Urothelium cell line (cell line): ENCODE results near the gene RHOA.

ENCODE experiments used
- DNase-seq: peaks from one replicate; pipeline ENCODE4 v3.0.0; 2011; ENCODE audit warnings: low spot score, mixed read lengths
- FAIRE-seq: peaks from 2 replicates; lab custom pipeline; 2011; peaks lifted over from hg19 to GRCh38; lab: Jason Lieb, UNC

The RHOA gene

GRCh38 chr3:49411968-49412631 lies at the start of gene RHOA, which contains the start of gene TCTA:
TSS of gene RHOA (minus strand) at chr3:49411976. CDS start at chr3:49375589, 36,387 bp downstream.
TSS of gene TCTA (plus strand) at chr3:49412423. CDS start at chr3:49412427, 4 bp downstream.
- peak; percentile 97 for DNase-seq
- FAIRE-seq = peak; percentile 95

DNA sequence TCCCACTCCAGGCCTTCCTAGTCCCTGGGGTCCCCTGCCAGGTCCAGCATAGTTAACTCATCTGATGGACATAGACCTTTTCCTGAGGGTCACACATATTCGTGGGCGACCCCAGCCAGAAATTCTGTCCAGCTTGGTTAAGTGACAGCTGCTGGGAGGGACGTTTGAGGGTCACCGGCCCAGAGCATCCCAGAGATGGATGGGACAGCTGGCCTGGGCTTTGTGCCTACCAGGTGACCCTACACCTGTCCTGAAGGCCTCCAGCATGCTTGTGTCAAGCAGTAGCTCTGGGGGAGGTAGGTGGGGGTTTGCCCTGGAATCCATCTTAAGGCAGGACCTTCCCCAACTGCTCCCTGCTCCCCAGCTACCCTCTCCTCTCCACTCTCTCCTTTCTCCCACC lies 49.2 kb upstream of the RHOA start:
- FAIRE-seq = no peak

DNA sequence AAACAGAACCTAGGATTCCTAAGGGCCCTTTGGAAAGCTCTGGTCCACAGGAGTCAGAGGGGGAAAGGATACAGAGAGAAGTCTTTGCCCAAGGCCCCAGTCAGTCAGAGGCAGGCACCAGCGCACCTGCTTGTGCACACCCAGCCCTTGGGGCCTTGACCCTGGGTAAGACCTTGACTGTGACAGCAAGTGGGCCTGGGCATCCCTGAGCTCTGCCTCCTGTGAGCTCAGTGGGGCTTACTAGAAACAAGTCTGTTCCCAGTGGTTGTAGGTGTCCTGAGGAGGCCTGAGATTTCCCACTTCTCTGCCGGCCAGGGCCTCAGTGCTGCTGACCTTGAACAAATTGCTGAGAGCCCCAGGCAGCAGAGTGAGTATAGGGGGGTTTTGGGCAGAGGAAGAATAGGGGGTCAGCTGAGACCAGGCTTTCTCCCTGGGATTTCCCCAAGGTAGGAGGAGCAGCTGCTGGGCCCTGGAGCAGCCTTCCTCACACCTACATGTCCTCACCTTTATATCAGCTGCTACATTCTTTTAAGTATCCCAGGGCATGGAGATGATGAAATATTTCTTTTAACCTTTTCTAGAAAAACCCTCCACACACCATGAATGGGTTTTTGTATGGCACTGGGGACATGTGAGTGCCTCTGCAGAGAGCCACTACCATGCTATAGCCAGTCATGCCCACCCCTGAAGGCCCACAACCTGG lies 48.6 kb upstream of the RHOA start:
- FAIRE-seq (no peak), DNase-seq (no peak)

More for the DNA sequence above, 49.2 kb upstream of the RHOA start:
- no peak for DNase-seq

DNA sequence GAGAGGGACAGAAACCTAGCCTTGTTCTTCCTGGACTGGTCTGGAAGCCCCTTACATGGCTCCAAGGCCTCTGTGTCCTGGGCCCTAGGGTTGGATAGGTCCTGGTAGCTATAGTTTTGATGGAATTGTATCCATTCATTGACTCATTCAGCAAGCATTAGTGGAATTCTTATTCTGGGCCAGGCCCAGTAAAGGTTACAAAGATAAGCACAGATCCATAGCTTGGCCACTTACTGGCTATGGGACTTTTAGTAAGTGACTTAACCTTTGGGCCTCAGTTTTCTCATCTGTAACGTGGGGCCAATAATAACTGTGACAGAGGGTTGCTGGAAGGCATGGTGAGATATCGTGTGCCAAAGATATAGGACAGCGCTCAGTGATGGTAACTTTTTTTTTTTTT lies 44.7 kb upstream of the RHOA start:
- DNase-seq (no peak), FAIRE-seq (no peak)

GRCh38 chr3:49454898-49455681 lies 43.3 kb upstream of the RHOA start:
- FAIRE-seq (no peak), DNase-seq (no peak)

DNA sequence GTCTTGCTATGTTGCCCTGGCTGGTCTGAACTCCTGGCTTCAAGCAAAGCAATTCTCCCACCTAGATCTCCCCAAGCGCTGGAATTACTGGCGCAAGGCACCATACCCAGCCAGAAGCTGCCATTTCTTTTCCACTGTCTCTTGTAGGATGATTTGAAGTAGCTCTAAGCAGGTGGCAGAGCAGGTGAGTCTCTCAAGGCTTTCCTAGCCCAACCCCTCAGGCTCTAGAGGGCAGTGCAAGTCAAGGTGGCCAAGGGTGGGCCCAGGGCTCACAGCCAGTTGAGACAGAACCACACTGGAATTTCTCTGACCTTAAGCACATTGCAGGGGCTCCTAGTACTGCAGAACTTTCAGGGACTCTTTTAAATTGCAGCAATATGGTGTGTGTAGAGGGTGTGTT lies 42.7 kb upstream of the RHOA start:
- FAIRE-seq = no peak
- DNase-seq = no peak

GRCh38 chr3:49453621-49454020 lies 41.8 kb upstream of the RHOA start:
- FAIRE-seq (no peak), DNase-seq (no peak)

GRCh38 chr3:49445391-49445790 lies 33.6 kb upstream of the RHOA start:
- FAIRE-seq = no peak
- no peak for DNase-seq

- DNase-seq = no peak
- FAIRE-seq = no peak
Measured at GRCh38 chr3:49434731-49435130, 23.0 kb upstream of the RHOA start.

DNA sequence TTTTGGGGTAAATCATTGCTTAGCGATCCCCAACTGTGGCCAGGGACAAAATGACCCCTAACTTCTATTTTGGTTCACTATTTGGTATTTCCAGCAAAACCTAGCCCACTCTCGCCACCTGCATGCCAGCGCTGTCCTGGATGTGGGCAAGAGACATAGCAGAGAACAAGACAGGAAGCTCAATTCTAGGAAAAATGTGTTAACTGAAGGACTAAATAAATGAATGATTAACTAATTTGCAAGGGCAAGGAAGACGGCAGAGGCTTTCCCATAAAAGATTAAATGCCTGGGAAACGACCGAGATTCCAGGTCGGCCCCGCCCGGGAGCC lies 16.9 kb upstream of the RHOA start:
- FAIRE-seq (no peak), DNase-seq (no peak)

DNA sequence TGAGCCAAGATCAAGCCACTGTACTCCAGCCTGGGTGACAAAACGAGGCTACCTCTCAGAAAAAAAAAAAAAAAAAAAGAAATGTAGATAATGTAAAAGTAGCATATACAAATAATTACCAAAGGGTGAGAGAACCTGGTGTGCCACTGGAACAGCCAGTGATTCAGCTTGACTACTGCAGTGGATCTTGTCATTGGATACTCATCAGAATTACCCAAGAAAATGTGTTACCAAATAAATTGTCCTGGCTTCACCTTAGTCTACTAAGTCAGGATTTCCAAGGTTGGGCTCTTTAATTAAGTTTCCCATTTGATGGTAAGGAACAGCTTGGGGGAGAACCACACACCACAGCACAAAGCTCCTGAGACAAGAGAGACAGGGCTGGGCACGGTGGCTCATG lies 15.8 kb upstream of the RHOA start:
- DNase-seq = no peak
- FAIRE-seq = no peak

GRCh38 chr3:49424816-49425215 lies 13.0 kb upstream of the RHOA start:
- DNase-seq = no peak
- FAIRE-seq = no peak

DNA sequence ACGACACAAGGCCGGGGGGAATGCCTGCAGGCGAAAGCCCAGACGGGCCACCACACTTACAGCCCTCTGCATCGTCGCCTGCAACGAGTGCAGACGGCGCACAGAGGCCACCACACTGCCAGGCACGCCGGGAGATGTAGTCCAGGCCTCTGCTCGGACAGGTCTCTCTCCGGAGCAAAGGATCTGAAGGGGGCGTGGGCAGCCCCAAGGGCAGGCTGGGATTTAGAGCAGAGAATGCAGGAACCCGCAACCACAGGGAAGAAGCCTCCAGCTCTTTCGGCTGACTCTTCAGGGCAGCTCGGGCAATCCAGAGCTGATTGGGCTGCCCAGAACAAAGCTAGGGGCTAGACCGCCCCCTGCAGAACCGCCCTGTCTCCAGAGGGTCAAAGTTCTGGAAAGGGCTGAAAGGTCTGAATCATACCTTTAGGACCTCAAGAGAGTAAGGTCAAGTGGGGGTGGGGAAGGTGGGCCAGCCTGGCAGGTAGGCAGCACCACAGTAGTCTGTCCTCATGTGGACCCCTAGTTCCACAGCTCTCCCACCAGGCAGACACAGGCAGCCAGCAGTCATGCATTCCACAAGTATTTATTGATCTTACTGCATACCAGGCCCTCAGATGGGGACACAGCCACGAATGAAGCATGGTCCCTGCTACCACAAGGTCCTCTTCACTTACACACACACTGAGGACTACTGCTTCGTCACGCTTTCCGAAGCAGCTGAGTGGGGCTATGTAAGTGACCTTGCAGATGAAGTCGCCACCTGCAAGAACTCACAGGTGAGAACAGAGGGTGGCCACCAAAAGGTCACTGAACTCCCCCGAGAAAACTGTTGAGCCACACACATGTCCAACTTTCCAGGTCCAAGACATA lies 10.8 kb upstream of the RHOA start, which contains the start of gene AMT:
TSS of gene AMT (minus strand) at position 95 of the 870 bp plus-strand sequence. CDS start at position 72, 23 bp downstream.
- no peak for FAIRE-seq
- DNase-seq = no peak

DNA sequence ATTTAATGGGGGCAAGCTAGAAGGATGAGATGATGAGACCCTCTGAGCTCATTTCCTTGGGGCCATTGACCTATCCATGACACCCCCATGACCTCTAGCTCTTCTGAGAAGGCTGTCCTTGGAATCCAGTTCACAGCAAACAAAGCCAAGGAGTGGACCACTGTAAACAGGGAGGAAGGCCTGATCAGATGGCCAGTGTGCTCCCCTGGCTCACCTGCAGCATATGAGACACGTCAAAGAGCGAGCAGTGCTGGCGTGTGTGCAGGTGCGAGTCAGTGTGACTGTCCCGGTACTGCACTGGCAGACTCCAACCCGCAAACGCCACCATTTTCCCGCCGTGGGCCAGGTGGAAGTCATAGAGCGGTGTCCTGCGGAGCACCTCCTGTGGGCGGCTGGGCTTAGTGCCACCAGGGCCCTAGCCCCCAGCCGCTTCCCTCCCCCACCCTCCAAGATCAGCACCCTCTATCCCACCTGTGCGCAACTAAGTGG lies 10.2 kb upstream of the RHOA start:
- DNase-seq = no peak

GRCh38 chr3:49417516-49418120 lies 5.8 kb upstream of the RHOA start:
- FAIRE-seq = no peak

More for the DNA sequence above, 10.2 kb upstream of the RHOA start:
- no peak for FAIRE-seq

GRCh38 chr3:49416867-49417266 lies 5.1 kb upstream of the RHOA start:
- DNase-seq = no peak
- no peak for FAIRE-seq

More at GRCh38 chr3:49417516-49418120, 5.8 kb upstream of the RHOA start:
- no peak for DNase-seq

GRCh38 chr3:49415931-49416601 lies 4.3 kb upstream of the RHOA start:
- FAIRE-seq = no peak
- no peak for DNase-seq

- no peak for DNase-seq
- FAIRE-seq = no peak
Measured at GRCh38 chr3:49414753-49415152, 3.0 kb upstream of the RHOA start.

DNA sequence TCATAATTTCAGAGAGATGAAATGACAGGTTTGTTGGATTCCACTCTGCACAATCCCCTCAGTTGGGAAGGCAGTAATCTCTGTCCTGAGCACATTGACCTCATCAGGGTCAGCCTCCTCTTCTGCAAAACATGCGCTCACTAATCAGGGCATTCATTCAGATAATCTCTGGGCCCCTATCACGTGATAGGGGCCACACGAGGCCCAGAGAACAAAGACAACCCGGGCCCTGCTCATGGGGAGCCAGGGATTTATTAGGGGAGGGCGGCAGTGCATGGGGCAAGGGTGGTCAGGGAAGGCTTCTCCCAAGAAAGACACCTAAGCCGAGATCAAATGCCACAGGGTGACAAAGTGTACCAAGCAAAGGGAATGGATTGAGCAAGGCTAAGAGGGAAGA lies 1.6 kb upstream of the RHOA start:
- no peak for FAIRE-seq
- no peak for DNase-seq
